Type B pancreatic cell (in vitro differentiated cells): ENCODE measurements around the gene DOK5. TPM values are rescaled to one million over a fixed set of nuclear protein-coding genes. Genes with fewer than 3 reads are reported as not detected.

Experiments used
- DNase-seq: peaks from one replicate; pipeline ENCODE4 v3.0.0; 2021; ENCODE audit warnings: mixed read lengths; ENCODE audit not compliant: unreplicated experiment; ENCODE audit errors: extremely low spot score
- H3K27ac Mint-ChIP-seq: 2 replicates; pipeline ENCODE4 v1.8.0; 2021; ENCODE audit warnings: mild to moderate bottlenecking, mixed read lengths
- H3K27me3 Mint-ChIP-seq: 2 replicates; pipeline ENCODE4 v1.8.0; 2021; ENCODE audit warnings: mixed read lengths
- H3K36me3 Mint-ChIP-seq: 2 replicates; pipeline ENCODE4 v1.8.0; 2021; ENCODE audit warnings: mixed read lengths
- H3K4me1 Mint-ChIP-seq: one replicate; pipeline ENCODE4 v1.8.0; 2021; ENCODE audit warnings: mixed read lengths; ENCODE audit not compliant: unreplicated experiment
- H3K4me3 Mint-ChIP-seq: 2 replicates; pipeline ENCODE4 v1.8.0; 2021; ENCODE audit warnings: mild to moderate bottlenecking, mixed read lengths
- H3K9me3 Mint-ChIP-seq: 2 replicates; pipeline ENCODE4 v1.8.0; 2021; ENCODE audit warnings: mixed read lengths
- total RNA-seq: library from RNA; stranded (reverse); gene quantifications from 2 replicates; pipeline ENCODE4 v1.2.1, GENCODE V29; 2021; ENCODE audit warnings: low replicate concordance
- TF ChIP-seq, protein P1 (sequence below): fragments of 200-600 bp; sonication (generic); conservative IDR thresholded peaks from 2 replicates; pipeline ENCODE4 v1.5.0; 2021; ENCODE audit warnings: antibody characterized with exemption, mild to moderate bottlenecking

DOK5 gene
- total RNA-seq, 1 donor from 2014 or later: 26.9 TPM

- no peaks in the 10 kb centered on the region for H3K4me1 Mint-ChIP-seq
- no peak overlapping the region for H3K4me3 Mint-ChIP-seq
- TF ChIP-seq, protein P1, sequence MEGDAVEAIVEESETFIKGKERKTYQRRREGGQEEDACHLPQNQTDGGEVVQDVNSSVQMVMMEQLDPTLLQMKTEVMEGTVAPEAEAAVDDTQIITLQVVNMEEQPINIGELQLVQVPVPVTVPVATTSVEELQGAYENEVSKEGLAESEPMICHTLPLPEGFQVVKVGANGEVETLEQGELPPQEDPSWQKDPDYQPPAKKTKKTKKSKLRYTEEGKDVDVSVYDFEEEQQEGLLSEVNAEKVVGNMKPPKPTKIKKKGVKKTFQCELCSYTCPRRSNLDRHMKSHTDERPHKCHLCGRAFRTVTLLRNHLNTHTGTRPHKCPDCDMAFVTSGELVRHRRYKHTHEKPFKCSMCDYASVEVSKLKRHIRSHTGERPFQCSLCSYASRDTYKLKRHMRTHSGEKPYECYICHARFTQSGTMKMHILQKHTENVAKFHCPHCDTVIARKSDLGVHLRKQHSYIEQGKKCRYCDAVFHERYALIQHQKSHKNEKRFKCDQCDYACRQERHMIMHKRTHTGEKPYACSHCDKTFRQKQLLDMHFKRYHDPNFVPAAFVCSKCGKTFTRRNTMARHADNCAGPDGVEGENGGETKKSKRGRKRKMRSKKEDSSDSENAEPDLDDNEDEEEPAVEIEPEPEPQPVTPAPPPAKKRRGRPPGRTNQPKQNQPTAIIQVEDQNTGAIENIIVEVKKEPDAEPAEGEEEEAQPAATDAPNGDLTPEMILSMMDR: no peak
- no peaks in the 10 kb centered on the region for H3K27me3 Mint-ChIP-seq
- no peaks in the 10 kb centered on the region for H3K36me3 Mint-ChIP-seq
- no peaks in the 10 kb centered on the region for H3K9me3 Mint-ChIP-seq
- no peak for DNase-seq
- no peak overlapping the region for H3K27ac Mint-ChIP-seq
Measured at GRCh38 chr20:54464003-54464402, 11.4 kb upstream of the DOK5 start.

- Mint-ChIP-seq H3K27me3 (peaks cover 5% of the 10 kb centered on the region), H3K27ac (no peak overlapping the region)
Measured at GRCh38 chr20:54466127-54466526, 9.3 kb upstream of the DOK5 start.

GRCh38 chr20:54467622-54468021 lies 7.8 kb upstream of the DOK5 start:
- TF ChIP-seq, protein P1: no peak
- DNase-seq: no peak
- no peak overlapping the region for H3K27ac Mint-ChIP-seq
- H3K4me1 Mint-ChIP-seq: no peaks in the 10 kb centered on the region
- H3K27me3 Mint-ChIP-seq: peaks cover 11% of the 10 kb centered on the region
- H3K9me3 Mint-ChIP-seq: no peaks in the 10 kb centered on the region
- H3K4me3 Mint-ChIP-seq: no peak overlapping the region
- H3K36me3 Mint-ChIP-seq: no peaks in the 10 kb centered on the region

More at GRCh38 chr20:54466127-54466526, 9.3 kb upstream of the DOK5 start:
- DNase-seq: no peak
- TF ChIP-seq, protein P1: no peak
- Mint-ChIP-seq H3K4me3 (no peak overlapping the region), H3K4me1 (no peaks in the 10 kb centered on the region), H3K36me3 (no peaks in the 10 kb centered on the region), H3K9me3 (no peaks in the 10 kb centered on the region)

DNA sequence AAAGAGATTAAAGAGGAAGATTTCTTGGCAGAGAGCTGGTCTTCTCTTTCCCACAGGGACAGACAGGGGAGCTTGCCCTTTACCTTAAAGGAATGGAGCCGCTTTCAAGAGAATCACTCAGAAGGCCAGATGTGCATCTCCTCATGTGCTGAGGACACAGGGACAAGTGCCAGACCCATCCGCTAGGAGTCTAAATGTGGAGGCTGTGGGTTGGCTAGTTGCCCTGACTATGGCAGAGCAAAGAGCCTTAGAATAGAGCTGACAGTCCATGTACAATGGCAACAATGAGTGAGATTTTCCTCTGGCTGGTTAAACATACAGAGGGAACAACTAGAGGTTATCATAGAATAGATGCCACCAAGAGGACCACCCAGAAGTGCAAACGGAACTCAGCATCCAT lies 7.3 kb upstream of the DOK5 start:
- no peaks in the 10 kb centered on the region for H3K4me1 Mint-ChIP-seq
- no peak overlapping the region for H3K4me3 Mint-ChIP-seq
- no peaks in the 10 kb centered on the region for H3K9me3 Mint-ChIP-seq
- H3K27ac Mint-ChIP-seq: no peak overlapping the region
- no peak for DNase-seq
- H3K27me3 Mint-ChIP-seq: peaks cover 13% of the 10 kb centered on the region
- H3K36me3 Mint-ChIP-seq: no peaks in the 10 kb centered on the region
- TF ChIP-seq, protein P1: no peak

DNA sequence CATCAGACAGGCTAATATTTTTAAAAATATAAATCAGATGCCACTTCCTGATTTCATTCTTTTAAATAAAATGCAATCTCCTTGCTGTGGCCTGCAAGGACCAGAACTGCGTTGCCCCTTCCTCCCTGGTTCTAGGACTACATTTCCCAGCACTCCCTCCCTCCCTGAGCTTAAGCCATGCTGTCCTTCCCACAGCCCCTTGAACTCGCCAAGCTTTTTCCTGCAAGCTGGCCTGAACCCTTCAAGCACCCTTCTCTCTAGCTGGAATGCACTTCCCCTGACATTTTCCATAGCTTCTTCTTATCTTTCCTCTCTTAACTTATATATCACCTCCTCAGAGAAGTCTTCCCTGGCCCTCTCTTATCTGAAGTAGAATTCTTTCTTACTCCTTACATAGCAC lies 6.1 kb upstream of the DOK5 start:
- no peak overlapping the region for H3K27ac Mint-ChIP-seq
- H3K4me1 Mint-ChIP-seq: no peaks in the 10 kb centered on the region
- TF ChIP-seq, protein P1: no peak
- H3K27me3 Mint-ChIP-seq: peaks cover 19% of the 10 kb centered on the region
- no peak for DNase-seq
- H3K9me3 Mint-ChIP-seq: no peaks in the 10 kb centered on the region
- no peaks in the 10 kb centered on the region for H3K36me3 Mint-ChIP-seq
- H3K4me3 Mint-ChIP-seq: no peak overlapping the region

GRCh38 chr20:54469952-54470351 lies 5.4 kb upstream of the DOK5 start:
- DNase-seq: no peak
- Mint-ChIP-seq H3K4me1 (no peaks in the 10 kb centered on the region), H3K9me3 (no peaks in the 10 kb centered on the region), H3K27me3 (peaks cover 26% of the 10 kb centered on the region), H3K36me3 (no peaks in the 10 kb centered on the region), H3K4me3 (no peak overlapping the region), H3K27ac (no peak overlapping the region)
- TF ChIP-seq, protein P1: no peak
